ENCODE results near the gene MPO.

MPO gene

DNA sequence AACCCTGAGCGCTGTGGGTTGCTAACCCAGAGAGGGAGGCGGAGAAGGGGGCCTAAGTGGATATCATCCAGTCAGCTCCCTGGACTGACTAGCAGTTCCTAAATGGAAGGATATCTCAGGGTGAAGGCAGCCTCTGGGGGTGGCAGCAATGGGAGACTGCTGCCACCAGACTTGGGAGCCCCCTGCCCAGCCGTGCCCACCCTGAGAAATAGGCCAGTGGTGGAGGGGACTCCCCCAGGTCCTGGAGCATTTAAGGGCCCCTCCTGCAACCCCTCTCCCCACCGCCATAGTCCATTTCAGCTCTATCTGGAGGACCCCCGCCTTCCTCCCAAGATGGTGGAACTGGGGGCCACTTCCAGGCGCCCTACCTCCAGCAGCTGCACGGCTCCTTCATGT is 39.4 kb upstream of the MPO start:
- DNase-seq (ENCODE audit: low spot score): no peak

- DNase-seq (ENCODE audit: low spot score): no peak
These were observed 38.7 kb upstream of the MPO start for GRCh38 chr17:58319173-58320162.

GRCh38 chr17:58318627-58319172 is 38.0 kb upstream of the MPO start:
- DNase-seq (ENCODE audit: low spot score): no peak

- no peak for DNase-seq (ENCODE audit: low spot score)
These were observed 37.3 kb upstream of the MPO start for GRCh38 chr17:58318065-58318481.

- DNase-seq (ENCODE audit: low spot score): peak; percentile 57
These were observed 36.8 kb upstream of the MPO start for GRCh38 chr17:58317421-58318064.

DNA sequence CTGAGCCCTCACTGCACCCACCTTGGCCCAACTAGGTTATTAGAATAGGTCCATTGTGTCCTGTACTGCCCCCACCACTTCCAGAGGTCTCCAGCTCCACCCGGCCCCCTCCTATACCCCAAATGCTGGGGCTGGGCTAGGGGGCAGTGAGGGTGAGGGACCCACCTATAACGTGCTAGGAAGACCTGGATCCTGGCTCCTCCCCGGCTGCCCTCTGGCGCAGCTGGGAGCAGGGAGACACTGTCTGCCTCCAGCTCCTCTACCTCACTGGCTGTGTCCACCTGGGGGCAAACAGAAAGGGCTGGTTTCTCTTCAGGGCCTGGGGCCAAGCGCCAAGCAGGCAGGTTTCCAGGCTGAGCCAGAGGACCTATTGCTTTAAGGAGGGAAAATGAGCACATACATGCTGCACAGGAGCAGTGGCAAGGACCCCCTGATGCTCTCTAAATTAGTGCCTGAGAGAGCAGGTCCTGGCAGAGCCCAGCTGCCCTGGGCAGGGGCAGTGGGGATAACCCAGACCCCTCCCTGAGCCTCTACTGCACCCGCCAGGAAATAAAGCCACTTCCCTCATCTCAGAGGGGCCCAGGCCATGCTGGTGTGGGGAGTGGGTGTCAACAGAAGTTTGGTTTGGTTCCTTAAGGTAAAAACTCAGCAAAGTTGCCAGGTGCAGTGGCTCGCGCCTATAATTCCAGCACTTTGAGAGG is 35.7 kb upstream of the MPO start:
- DNase-seq (ENCODE audit: low spot score): no peak

- DNase-seq (ENCODE audit: low spot score): no peak
These were observed 35.0 kb upstream of the MPO start for GRCh38 chr17:58315750-58316149.

- DNase-seq (ENCODE audit: low spot score): no peak
These were observed 34.6 kb upstream of the MPO start for GRCh38 chr17:58315281-58315711.

DNA sequence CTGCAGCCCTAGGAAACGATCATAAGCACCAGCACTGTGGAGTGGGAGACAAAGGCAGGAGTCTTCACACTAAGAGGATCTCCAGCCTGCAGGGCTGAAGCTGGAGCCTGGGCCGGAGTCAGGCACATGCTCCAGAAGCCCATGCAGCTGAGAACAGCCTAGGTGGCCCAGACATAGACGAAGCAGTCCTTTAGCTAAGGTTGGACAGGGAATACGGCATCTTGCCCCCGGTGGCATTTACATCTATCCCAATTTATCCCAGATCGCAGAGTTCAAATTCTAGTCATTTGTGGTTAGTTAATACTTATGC is 33.9 kb upstream of the MPO start:
- DNase-seq (ENCODE audit: low spot score): no peak

- no peak for DNase-seq (ENCODE audit: low spot score)
These were observed 33.3 kb upstream of the MPO start for GRCh38 chr17:58313815-58314705.

GRCh38 chr17:58312829-58313228 is 32.1 kb upstream of the MPO start:
- DNase-seq (ENCODE audit: low spot score): no peak

DNA sequence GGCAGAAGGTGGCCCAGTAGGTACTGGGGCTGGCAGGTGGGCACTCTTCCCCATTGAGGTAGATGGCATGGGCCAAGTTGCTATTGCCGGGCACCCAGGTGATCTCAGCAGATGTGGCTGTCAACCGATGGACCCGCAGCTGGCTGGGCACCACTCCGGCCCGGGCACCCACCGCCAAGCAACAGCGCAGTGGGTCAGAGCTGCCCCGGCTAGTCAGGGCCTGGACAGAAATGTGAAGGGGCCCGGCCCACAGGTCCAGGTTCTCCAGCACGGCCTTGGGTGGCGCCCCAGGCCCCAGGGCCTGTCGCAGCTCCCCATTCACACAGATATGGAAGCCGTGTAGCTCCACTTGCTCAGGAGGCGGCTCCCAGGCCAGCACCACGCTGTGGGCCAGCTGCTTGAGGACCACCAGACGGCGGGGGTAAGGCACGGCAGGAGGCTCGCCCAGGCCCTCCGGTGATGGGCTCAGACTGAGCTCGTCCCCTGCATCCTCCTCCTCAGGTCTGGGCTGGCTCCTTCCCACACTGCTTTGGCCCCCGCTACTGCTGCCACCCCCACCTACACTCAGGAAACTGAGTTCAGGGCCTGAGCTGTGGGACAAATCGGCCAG is 31.4 kb upstream of the MPO start:
- DNase-seq (ENCODE audit: low spot score): no peak

DNA sequence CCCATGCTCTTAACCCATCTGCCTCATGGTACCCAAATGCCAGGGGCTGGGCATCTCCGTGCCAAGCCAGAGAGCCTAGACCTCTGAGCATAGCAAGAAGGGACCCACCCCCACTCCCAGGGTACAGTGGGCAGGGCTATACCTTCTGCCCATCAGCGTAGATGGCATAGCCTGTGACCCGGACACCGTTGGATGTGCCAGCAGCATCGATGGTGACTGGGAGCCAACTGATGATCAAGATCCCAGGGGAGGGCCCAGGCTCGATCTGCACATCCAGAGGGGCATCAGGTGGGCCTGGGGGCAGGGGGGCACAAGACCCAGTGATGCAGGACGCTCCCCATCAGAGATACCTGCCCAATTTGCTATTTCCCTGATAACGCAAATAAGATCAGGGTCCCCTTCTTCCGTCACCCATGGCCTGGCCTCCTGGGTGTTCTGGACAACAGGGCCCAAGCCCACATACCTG is 30.7 kb upstream of the MPO start:
- no peak for DNase-seq (ENCODE audit: low spot score)

GRCh38 chr17:58310511-58311428 is 30.0 kb upstream of the MPO start:
- no peak for DNase-seq (ENCODE audit: low spot score)

DNA sequence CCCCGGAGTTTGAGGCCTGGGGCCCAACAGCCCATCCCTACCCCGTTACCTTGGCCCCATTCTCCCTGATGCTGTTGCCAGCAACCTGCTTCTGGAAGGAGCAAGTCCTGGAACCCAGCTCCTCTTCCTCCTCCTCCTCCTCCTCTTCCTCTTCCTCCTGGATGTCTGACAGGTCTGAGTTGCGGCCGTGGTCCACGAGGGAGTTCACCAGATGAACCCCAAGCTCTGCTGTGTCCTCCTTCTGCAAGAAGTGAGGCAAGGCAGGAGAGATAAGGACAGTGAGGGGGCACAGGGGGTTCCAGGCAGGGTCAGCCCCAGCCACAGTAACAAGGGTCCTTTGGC is 29.2 kb upstream of the MPO start:
- no peak for DNase-seq (ENCODE audit: low spot score)

DNA sequence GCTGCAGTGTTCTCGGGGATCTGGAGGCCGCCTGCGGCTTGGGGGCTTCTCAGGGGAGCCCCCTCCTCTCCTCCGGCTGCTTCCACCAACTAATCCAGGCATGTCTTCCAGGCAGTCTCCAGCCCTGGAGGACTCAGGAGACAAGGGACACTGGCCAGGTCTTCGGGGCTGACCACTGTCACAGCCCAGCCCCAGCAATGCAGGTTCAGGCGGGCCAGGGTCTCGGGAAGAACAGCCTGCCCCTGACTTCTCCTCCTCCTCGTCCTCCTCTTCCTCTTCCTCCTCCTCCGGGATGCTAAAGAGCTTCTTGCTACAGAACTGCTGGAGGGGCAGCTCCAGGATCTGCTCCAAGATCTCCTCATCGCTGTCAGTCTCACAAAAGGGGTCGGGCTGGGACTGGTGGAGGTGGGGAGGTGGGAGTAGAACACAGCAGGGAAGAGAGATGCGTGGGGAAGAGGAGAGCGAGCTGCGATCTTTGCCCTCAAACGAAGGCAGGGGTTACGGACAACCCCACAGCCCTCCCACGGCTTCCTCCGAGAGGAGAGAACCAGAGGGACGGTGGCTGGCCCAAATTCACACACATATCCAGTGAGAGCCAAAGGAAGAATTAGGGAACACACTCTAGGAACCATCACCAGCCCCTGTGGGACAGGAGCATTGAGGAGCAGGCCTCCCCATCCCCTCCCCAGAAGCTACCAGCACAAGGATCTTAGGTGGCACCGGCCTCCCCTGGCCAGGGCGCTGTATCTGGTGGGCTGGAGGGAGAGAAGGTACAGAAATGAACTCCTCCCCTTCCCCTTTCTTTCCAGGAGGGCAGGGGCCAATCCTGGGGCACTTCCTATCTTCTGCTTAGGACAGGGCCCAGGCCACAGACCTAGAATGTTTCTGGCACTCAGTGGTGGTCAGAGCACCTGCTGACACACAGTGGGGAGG is 28.5 kb upstream of the MPO start:
- DNase-seq (ENCODE audit: low spot score): no peak

GRCh38 chr17:58308173-58308984 is 27.6 kb upstream of the MPO start:
- no peak for DNase-seq (ENCODE audit: low spot score)
